A673 (cell line): Measurements from ENCODE around the gene STARD13.

Source experiments
- EZH2 ChIP-seq: fragments of 200-600 bp; sonication (generic); IDR thresholded peaks from 2 replicates; pipeline ENCODE4 v1.6.1; 2017; ENCODE audit warnings: borderline replicate concordance, low read depth, mild to moderate bottlenecking, mixed read lengths, antibody characterized with exemption, low read length; ENCODE audit not compliant: poor library complexity, severe bottlenecking
- TF ChIP-seq, protein P1 (sequence below): fragments of 300-800, 200-600 bp; sonication (generic); conservative IDR thresholded peaks from 2 replicates; pipeline ENCODE4 v1.5.1; 2017; ENCODE audit warnings: low read depth, mild to moderate bottlenecking, antibody characterized with exemption, low read length, moderate library complexity, mixed read lengths

DNA sequence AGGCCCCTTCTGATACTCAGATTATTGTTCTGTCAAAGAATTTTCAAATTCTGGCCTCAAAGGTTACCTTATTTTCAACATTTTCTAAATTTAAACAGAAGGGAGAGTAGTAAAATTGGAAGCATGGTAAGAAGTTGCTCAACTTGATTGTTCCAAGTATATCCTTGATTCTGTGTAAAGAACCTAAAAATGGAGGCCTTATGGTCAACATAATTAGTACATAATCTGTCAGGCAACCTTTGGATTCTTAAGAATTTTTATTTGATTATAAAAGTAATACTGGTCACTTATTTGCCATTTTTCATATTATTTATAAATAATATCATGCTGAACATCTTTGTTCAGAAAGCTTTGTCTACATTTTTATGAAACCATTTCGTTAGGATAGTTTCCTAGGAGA is 83.9 kb downstream of the STARD13 start:
- TF ChIP-seq, protein P1, sequence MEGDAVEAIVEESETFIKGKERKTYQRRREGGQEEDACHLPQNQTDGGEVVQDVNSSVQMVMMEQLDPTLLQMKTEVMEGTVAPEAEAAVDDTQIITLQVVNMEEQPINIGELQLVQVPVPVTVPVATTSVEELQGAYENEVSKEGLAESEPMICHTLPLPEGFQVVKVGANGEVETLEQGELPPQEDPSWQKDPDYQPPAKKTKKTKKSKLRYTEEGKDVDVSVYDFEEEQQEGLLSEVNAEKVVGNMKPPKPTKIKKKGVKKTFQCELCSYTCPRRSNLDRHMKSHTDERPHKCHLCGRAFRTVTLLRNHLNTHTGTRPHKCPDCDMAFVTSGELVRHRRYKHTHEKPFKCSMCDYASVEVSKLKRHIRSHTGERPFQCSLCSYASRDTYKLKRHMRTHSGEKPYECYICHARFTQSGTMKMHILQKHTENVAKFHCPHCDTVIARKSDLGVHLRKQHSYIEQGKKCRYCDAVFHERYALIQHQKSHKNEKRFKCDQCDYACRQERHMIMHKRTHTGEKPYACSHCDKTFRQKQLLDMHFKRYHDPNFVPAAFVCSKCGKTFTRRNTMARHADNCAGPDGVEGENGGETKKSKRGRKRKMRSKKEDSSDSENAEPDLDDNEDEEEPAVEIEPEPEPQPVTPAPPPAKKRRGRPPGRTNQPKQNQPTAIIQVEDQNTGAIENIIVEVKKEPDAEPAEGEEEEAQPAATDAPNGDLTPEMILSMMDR: no peak
- no peak for TF ChIP-seq EZH2
